H1 (cell line): ENCODE results near the gene DDB1. TPM values are rescaled to one million over a fixed set of nuclear protein-coding genes. Genes with fewer than 3 reads are reported as not detected.

Experiments
- CTBP2 ChIP-seq: IDR thresholded peaks from 2 replicates; pipeline ENCODE4 v1.7.0; 2011; ENCODE audit warnings: borderline replicate concordance, mild to moderate bottlenecking, moderate library complexity, mixed read lengths, low read length; ENCODE audit not compliant: insufficient read depth, insufficient read length
- JUN ChIP-seq: IDR thresholded peaks from 2 replicates; pipeline ENCODE4 v1.6.1; 2011; ENCODE audit warnings: low read depth, mild to moderate bottlenecking, improper control_type of control experiment, low read length
- KDM4A ChIP-seq: IDR thresholded peaks from one replicate; pipeline ENCODE4 v1.7.1; 2012; ENCODE audit warnings: low read depth, mild to moderate bottlenecking, moderate library complexity, low read length, inconsistent platforms; ENCODE audit not compliant: severe bottlenecking
- POLR2AphosphoS5 ChIP-seq: IDR thresholded peaks from 2 replicates; pipeline ENCODE4 v1.6.1; 2011; ENCODE audit warnings: low read depth, low read length
- RAD21 ChIP-seq, 2 experiments: IDR thresholded peaks in 1 of 2; conservative IDR thresholded peaks in 1 of 2; 2 replicates each; pipeline ENCODE4 v1.6.1; 2011; ENCODE audit warnings: low read depth in 2 of 2, low read length in 2 of 2, improper control_type of control experiment in 1 of 2, inconsistent platforms in 1 of 2, mild to moderate bottlenecking in 1 of 2, moderate library complexity in 1 of 2
- TAF1 ChIP-seq: IDR thresholded peaks from 2 replicates; pipeline ENCODE4 v1.6.1; 2011; ENCODE audit warnings: mild to moderate bottlenecking, low read depth, low read length
- TBP ChIP-seq: IDR thresholded peaks from 2 replicates; pipeline ENCODE4 v1.6.1; 2011; ENCODE audit warnings: low read depth, low read length, improper control_type of control experiment
- polyA plus RNA-seq, 7 experiments: library from polyadenylated mRNA; depleted of rRNA in 3 of 7; stranded (reverse) in 5 of 7; unstranded in 2 of 7; fragments of >200 nt in 5 of 7; fragments of 200-250 nt in 2 of 7; gene quantifications; 1 replicate in 5 of 7; 2 replicates in 1 of 7; 4 replicates in 1 of 7; pipeline versions ENCODE4 v1.2.1 to v1.2.3, GENCODE V29; 2011 to 2013; ENCODE audit warnings: missing spikeins in 2 of 7, mixed read lengths in 2 of 7
- total RNA-seq: library from RNA; stranded (reverse); fragmentation: NEBNext Ultra II Directional; extraction: Animal tissue kit (Norgen Biotek cat#: 25700); gene quantifications from 2 replicates; pipeline ENCODE4 v1.2.1, GENCODE V29; 2021

Gene DDB1
- total and polyA plus RNA-seq, 2 of the 8 experiments (the other 6 are each of a cell fraction or from before 2014, with no cell fraction given) = 275 to 306 TPM

DNA sequence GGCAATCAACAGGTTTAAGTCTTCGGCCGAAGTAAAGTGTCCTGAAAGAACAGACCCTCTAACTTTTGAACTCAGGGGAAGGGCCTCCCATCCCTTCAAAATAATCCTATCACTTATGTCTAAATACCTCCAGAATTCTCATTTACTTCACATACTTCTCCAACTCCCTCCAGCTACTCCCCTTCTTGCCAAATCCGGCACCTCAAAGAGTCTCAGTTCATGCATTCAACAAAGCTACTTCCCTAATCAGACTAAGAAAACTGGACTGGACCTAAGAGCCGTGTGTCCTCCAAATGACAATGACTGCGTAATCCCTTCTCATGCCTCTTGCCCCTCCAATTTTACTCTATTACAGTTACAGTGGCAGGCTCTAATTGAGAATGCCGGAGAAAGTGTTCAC, 1.3 kb downstream of the DDB1 start (continued):
- no peak for TF ChIP-seq TAF1
- no peak for TF ChIP-seq RAD21 (IDR thresholded peaks at IDR 0.05 in 1 of 2, conservative IDR thresholded peaks at IDR 0.05 in 1 of 2; ENCODE audit: low read depth in 2 of 2, low read length in 2 of 2)
- no peak for TF ChIP-seq KDM4A
- no peak for TF ChIP-seq TBP
- no peak for TF ChIP-seq CTBP2
- no peak for TF ChIP-seq JUN
- TF ChIP-seq POLR2AphosphoS5 = no peak
